Urinary bladder (tissue), 4 donors: ENCODE measurements around the gene TNNI3K. TPM values are rescaled to one million over a fixed set of nuclear protein-coding genes. Genes with fewer than 3 reads are reported as not detected.

Experiments used
- DNase-seq: peaks from one replicate; pipeline ENCODE4 v3.0.0-alpha.2; 2015; ENCODE audit errors: extremely low spot score
- H3K27ac ChIP-seq: one replicate; pipeline ENCODE4 v1.5.1; 2013; ENCODE audit warnings: low read depth, mild to moderate bottlenecking, moderate library complexity
- H3K36me3 ChIP-seq: one replicate; pipeline ENCODE4 v1.6.1; 2013; ENCODE audit warnings: mild to moderate bottlenecking, moderate library complexity; ENCODE audit not compliant: insufficient read depth
- H3K4me1 ChIP-seq: one replicate; pipeline ENCODE4 v1.6.1; 2013; ENCODE audit warnings: mild to moderate bottlenecking, moderate library complexity; ENCODE audit not compliant: insufficient read depth
- H3K4me3 ChIP-seq: one replicate; pipeline ENCODE4 v1.5.1; 2013; ENCODE audit warnings: low read depth, low read length
- WGBS: extraction: QIAGEN DNeasy Blood & Tissue Kit; methylation state at CpG from one replicate; pipeline ENCODE4 v1.1.7; 2013; 5-methylcytosine and 5-hydroxymethylcytosine counted together
- polyA plus RNA-seq: library from polyadenylated mRNA; stranded (reverse); fragments of 200-250 nt; gene quantifications from one replicate; pipeline ENCODE4 v1.2.3, GENCODE V29; 2013
- total RNA-seq: library from RNA; depleted of rRNA; stranded (reverse); fragments of >200 nt; gene quantifications from one replicate; pipeline ENCODE4 v1.2.3, GENCODE V29; 2014
- donor health status: healthy with polysubstance abuse.
- donor health status: healthy.

Gene TNNI3K
- total and polyA plus RNA-seq, 2 donors = 1.4 to 5.1 TPM

DNA sequence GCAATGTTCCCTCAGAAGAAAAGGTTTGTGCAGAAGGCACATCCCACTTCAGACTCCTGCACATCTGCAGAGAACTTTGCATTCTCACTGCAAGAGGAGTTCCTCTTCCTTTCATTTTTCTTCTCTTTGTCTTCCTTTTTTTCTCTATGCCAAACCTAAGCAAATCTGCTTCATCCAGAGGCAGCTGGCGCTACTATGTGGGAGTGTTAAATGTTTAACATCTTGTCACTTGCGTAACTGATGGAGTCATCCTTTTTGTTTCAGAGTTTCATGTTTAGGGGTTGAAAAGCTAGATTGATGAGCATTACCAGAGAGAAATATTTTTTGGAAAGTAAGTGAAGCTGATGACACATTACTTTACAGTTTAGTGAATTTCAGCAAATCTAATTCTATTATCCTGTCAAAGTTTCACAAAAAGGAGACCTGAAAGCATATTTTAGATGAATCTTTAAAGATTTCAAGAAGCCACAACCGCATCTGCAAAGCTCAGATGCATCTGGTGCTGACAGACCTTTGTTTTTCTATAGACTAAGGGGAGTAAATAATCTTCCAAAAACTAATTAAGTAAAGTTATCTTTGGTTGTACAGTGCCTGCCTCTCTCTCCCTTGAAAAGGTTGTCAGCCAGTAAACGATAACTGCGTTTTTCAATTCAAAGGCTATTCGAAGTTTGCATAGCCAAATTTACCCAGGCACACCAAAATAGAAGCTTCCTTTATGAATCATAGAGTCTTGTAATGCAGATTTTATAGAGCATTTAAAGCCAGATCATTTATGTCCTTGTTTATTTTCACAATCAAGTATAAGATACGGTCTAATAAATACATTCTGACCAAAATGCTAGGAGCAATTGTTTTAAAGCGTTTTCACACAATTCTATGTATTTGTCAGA, 278.5 kb downstream of the TNNI3K start:
- Histone ChIP-seq H3K4me1 (no peaks in the 10 kb centered on the region), H3K27ac (no peak overlapping the region), H3K36me3 (no peaks in the 10 kb centered on the region), H3K4me3 (no peak overlapping the region)
- no peak for DNase-seq
- 56% methylated on average over 8 of the region's 8 CpGs for WGBS

DNA sequence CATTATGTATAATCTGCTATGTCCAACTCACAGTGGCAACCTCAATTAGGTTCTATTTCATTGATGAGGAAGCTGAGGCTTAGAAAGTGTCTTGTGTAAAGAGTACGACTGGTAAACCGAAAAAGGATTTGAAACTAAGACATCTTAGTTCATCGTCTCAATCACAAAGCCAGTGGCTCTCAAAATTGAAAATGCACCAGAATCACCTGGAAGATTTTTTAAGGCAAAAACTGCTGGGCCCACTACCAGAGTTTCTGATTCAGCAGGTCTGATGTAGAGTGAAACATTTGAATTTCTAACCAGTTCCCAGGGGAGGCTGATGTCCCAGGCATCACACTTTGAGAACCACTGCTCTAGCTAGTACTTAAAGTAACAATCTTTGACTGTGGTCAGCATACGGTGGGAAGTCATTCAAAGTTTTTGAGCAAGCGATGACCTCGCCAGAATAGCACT, 282.4 kb downstream of the TNNI3K start:
- no peak overlapping the region for H3K4me3 ChIP-seq
- no peak for DNase-seq
- no peaks in the 10 kb centered on the region for H3K36me3 ChIP-seq
- H3K27ac ChIP-seq = no peak overlapping the region
- WGBS = 89% methylated on average over 6 of the region's 6 CpGs
- no peaks in the 10 kb centered on the region for H3K4me1 ChIP-seq

DNA sequence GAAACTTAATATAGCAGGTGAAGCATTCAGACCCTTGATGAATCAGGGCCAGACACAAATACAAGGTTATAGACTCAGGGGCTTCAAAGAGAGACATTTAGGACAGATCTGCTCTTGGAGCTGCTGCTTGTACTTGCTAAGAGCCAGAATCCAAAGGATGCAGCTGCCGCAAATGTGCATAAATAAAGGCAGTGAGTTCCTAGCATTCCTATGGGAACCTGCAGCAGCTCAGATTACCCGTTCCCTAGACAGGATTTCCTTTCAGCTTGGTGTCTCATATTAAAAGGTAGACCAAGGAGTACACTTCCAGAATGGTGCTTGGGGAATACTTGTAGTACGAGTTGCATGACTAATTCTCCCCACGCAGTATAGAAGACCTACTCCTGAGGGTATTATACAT, 287.0 kb downstream of the TNNI3K start:
- H3K36me3 ChIP-seq = no peaks in the 10 kb centered on the region
- no peaks in the 10 kb centered on the region for H3K4me1 ChIP-seq
- H3K27ac ChIP-seq = no peak overlapping the region
- no peak for DNase-seq
- H3K4me3 ChIP-seq = no peak overlapping the region
- WGBS = 48% methylated on average over 4 of the region's 4 CpGs

DNA sequence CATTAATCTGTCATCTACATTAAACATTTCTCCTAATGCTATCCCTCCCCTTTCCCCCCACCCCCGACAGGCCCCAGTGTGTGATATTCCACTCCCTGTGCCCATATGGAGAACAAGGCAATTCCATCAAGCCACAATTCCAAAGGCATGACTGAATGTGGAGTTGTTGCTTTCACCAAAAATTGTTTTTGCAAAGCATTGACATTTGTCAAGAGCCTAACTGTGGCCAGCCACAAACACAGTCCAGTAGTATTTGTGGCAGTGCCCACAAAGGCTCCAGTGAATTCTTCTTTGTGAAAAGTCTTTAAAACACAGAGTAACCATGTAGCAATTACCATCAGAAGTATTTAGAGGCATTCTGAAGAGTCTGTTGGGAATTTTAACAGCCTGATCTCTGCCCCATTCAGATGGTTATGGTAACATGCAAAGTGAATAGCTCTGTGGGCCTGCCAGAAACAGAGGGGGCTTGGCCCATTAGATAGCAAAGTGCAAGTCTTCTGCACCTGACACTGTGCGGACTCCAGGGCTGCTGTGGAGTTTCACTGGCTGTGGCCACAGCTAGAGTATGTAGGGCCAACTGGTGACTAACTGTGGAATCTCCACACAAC, 288.8 kb downstream of the TNNI3K start:
- Histone ChIP-seq H3K4me1 (no peaks in the 10 kb centered on the region), H3K27ac (no peak overlapping the region), H3K4me3 (no peak overlapping the region), H3K36me3 (no peaks in the 10 kb centered on the region)
- DNase-seq = no peak
- 66% methylated on average over 2 of the region's 2 CpGs for WGBS

DNA sequence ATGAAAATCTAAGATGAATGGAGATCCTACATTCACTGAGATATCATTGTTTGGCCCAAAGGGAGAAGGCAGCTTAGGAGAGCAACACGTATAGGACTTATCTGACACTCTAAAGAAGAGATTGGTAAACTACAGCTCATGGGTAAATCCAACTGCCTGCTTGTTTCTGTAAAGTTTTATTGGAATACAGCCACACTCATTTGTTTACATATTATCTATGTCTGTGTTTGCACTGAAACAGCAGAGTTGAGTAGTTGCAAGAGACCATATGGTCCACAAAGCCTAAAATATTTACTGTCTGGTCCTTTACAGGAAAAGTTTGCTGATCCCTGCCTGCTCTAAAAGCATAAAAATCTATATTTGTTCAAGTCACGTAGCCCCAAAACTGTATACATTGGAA, 291.5 kb downstream of the TNNI3K start:
- WGBS = 18% methylated on average over 2 of the region's 2 CpGs
- H3K36me3 ChIP-seq = no peaks in the 10 kb centered on the region
- no peak overlapping the region for H3K27ac ChIP-seq

DNA sequence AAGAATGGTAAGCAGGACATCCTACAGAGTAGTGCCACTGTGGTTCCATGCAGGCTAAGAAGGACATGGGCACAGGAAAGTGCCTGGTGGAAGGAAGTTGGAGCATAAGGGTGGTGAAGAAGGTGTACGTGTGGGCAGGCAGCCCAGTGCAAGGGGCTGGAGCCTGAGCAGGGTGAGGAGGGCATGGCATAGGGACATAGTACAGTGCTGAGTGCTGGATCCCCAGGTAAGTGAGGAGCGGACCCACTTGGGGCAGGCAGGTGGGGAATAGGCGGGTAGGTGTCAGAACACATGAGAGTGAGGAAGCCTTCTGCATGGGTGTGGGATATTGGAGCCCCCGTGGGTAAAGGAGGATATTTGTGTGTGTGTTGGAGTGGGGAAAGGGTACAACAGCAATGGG, 292.9 kb downstream of the TNNI3K start:
- WGBS = 95% methylated on average over 4 of the region's 4 CpGs
- no peaks in the 10 kb centered on the region for H3K4me1 ChIP-seq
- DNase-seq = no peak
- H3K27ac ChIP-seq = no peak overlapping the region
- H3K4me3 ChIP-seq = no peak overlapping the region
- no peaks in the 10 kb centered on the region for H3K36me3 ChIP-seq

More for the DNA sequence above, 291.5 kb downstream of the TNNI3K start:
- Histone ChIP-seq H3K4me3 (no peak overlapping the region), H3K4me1 (no peaks in the 10 kb centered on the region)
- DNase-seq = no peak

DNA sequence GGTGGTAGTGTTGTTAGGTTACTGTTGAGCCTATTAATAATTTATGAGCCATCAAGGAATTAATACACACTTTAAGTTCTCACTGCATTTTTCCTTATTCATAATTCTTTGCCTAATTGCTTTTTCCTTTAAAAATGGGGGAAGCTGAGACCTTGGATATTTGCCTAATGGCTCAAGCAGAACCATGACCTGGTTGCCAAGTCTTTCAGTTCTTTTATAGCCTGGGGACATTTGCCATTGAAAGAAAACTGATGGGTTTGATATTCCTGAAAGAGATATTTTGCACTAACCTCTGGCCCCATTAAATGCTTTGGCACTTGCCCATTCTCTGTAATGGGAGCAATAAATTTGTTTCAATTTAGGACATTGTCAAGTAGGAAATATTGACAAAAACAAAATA, 295.7 kb downstream of the TNNI3K start:
- H3K4me3 ChIP-seq = no peak overlapping the region
- no peaks in the 10 kb centered on the region for H3K36me3 ChIP-seq
- no peaks in the 10 kb centered on the region for H3K4me1 ChIP-seq
- no peak overlapping the region for H3K27ac ChIP-seq
- DNase-seq = no peak

DNA sequence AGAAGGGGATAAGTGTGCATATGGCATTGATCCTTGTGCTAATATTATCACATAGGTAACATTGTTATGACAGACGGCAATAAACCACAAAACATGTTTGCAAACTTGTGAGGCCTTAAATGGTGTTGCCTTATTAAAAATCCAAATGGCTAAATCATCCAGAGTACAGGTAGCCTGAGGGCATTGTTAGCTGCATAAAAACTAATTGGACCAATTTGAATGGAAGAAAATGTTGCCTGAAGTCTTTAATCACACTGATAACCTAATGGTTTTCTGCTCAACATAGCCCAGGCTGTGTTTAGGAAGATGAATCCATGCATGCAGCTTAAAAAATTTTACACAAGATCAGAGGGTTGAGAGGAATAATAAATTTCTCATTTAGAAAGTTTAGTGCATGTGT, 296.6 kb downstream of the TNNI3K start:
- 87% methylated on average over 1 of the region's 1 CpG for WGBS
- no peak overlapping the region for H3K4me3 ChIP-seq

DNA sequence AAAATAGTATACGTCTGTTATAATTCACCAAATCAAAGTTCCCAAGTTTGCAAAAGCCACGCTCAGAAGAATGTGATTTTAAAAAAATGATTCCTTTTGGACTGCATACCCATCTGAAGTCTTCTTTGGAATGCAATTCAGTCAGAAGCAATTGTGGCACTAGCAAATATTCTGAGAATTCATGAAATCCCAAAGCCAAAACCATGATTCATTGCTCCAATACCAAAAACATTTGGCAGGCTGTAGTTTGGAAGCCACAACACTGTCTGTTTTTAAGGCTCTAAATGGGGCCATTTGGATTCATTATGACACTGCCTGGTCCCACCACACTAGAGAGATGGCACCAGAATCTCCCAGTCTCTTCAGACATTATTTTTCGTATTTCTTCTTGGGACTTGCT, 299.1 kb downstream of the TNNI3K start:
- 85% methylated on average over 3 of the region's 3 CpGs for whole genome bisulfite sequencing
- H3K27ac ChIP-seq = no peak overlapping the region
- H3K4me3 ChIP-seq = no peak overlapping the region
- H3K36me3 ChIP-seq = no peaks in the 10 kb centered on the region
- H3K4me1 ChIP-seq = no peaks in the 10 kb centered on the region
- no peak for DNase-seq

More for the DNA sequence above, 296.6 kb downstream of the TNNI3K start:
- no peak for DNase-seq
- no peaks in the 10 kb centered on the region for H3K36me3 ChIP-seq
- no peak overlapping the region for H3K27ac ChIP-seq
- no peaks in the 10 kb centered on the region for H3K4me1 ChIP-seq

DNA sequence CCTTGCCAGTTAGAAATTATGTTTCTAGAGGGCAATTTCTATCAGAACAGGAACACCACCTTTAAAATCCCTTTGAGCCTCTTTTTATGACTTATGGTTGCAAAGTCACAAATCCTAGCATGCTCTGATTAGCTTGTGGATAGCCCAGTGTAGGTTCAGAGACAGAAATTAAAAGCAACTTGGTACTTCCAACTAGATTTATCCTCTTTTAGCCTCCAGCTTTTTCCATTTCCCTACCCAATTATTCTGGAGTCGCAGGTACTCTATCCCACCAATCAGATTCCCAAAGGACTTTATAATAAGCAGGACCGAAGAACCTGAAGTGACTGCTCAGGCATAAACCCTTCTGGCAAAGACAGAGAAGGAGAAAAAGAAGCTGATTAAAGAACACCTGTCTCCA, 310.6 kb downstream of the TNNI3K start:
- Histone ChIP-seq H3K36me3 (no peaks in the 10 kb centered on the region), H3K27ac (no peak overlapping the region), H3K4me3 (no peak overlapping the region), H3K4me1 (no peaks in the 10 kb centered on the region)
- DNase-seq = no peak
- WGBS = 94% methylated on average over 2 of the region's 2 CpGs

DNA sequence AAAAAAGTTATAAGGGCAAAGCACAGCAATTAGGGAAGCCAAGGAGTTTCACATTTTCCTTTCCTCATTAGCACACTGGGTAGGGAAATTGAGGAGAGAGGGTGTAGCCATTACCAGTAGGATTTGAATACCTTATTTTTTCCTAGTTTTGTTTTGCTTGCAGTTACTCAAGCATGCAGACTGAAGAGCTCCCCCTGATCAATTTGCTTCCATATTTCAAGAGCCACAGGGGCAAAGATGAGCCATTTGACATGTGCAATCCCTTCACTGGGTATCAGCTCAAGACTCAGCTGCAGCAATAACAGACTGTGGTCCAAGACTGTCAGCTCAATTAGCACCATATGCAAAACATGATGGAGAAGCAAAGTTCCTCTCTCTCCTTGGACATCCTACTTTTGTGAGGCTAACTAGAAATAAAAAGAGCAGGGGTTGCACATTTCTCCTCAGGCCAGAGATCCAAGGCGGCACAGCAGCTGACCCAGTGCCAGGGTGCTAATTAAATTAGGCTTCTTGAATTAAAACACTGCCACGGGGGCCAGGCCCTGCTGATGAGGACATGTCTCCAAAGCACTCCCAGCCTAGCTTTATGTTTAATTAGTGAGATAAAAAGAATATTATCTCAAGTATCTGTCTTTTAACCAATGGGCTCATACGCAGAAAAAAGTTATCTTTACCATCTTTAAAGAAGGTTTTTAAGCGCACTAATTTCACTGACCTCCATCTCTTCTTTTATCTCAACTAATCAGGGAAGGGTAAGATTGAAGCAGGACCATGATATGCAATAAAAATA, 314.0 kb downstream of the TNNI3K start:
- no peaks in the 10 kb centered on the region for H3K36me3 ChIP-seq
- H3K4me3 ChIP-seq = no peak overlapping the region
- H3K4me1 ChIP-seq = no peaks in the 10 kb centered on the region
- 74% methylated on average over 4 of the region's 4 CpGs for WGBS
- no peak for DNase-seq
- H3K27ac ChIP-seq = no peak overlapping the region

DNA sequence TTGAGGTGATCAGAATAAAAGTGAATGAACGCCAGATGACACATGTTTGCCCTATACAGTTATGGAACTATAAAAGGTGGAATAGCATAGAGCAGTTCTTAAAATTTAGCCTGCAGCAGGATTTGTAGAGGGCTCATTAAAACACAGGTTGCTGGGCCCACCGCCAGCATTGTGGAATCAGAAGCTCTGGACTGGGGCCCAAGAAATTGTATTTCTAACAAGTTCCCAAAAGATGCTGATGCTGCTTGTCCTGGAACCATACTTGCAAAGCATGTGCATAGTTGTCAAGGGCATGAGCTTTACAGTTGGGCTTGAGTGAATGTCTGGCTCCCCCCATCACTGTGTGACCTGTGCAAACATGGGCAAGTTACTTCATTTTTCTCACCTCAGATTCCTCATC, 314.7 kb downstream of the TNNI3K start:
- 92% methylated on average over 2 of the region's 2 CpGs for WGBS
- H3K4me1 ChIP-seq = no peaks in the 10 kb centered on the region
- H3K4me3 ChIP-seq = no peak overlapping the region
- DNase-seq = no peak
- H3K27ac ChIP-seq = no peak overlapping the region
- no peaks in the 10 kb centered on the region for H3K36me3 ChIP-seq

DNA sequence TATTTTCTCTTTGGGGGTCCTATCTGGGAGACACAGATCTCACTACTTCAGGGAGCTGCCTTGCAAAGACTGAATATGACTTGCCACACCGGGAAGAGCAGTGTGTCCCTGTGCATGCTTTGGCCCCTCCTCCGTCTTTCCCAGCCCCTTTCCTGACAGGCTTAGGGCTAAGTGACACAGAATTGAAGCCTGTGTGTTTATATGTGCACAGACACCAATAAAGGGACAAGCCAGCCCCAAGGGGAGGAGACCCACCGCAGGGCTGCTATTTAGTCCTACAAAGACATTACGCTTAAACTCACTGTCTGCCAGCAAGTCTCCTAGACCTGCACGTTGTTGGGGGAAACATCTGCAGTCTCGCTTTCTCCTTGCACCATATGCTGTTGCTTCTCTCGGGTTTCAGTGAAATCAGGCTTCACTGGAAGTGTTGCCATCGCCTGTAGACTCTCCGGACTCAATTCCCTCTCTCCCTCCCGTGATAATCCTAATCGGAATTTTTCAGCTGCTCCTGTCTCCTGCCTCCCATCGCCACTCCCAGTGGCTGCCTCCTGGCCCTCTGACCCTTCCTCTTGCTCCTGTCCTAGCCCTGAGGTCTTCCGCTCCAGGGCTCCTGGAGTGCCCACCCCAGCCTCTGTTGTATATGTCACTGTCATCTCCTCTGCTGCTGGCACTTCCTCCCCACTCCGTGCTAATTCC, 335.8 kb downstream of the TNNI3K start:
- 32% methylated on average over 14 of the region's 14 CpGs for WGBS
- DNase-seq = no peak
- no peaks in the 10 kb centered on the region for H3K36me3 ChIP-seq
- no peak overlapping the region for H3K27ac ChIP-seq
- H3K4me1 ChIP-seq = no peaks in the 10 kb centered on the region
- no peak overlapping the region for H3K4me3 ChIP-seq
